T-cell (primary cell): ENCODE results near the gene FHOD3. TPM values are rescaled to one million over a fixed set of nuclear protein-coding genes. Genes with fewer than 3 reads are reported as not detected.

ENCODE experiments used
- ATAC-seq, 4 experiments: fragments of 200-7000 bp in 3 of 4; fragments of 150-1000 bp in 1 of 4; cut with Tn5 transposase; replicated peaks in 1 of 4; 1 replicate in 3 of 4; 2 replicates in 1 of 4; pipeline ENCODE4 v1.10.0; 2021; ENCODE audit warnings: moderate library complexity in 3 of 4, mild to moderate bottlenecking in 2 of 4, moderate number of reproducible peaks in 1 of 4
- CTCF ChIA-PET, 2 donors: fragments of 300-600 bp; sonication (Branson Sonifier 250); formaldehyde crosslinking; loops; one replicate each; lab custom pipeline; 2022; ENCODE audit warnings: antibody characterized with exemption in 2 of 2; lab: Charles Lee
- POLR2A ChIA-PET, 2 donors: fragments of 300-600 bp; sonication (Branson Sonifier 250); formaldehyde crosslinking; loops; one replicate each; lab custom pipeline; 2022; ENCODE audit warnings: antibody characterized with exemption in 2 of 2; lab: Charles Lee
- DNase-seq, 35 experiments: peaks; one replicate each; pipeline versions ENCODE4 v3.0.0 to v3.0.0-alpha.2; 2013 to 2023
- H3K27ac ChIP-seq: one replicate; pipeline ENCODE4 v1.5.1; 2013; ENCODE audit warnings: low read length
- H3K27me3 ChIP-seq, 2 experiments: replicated peaks in 1 of 2; 1 replicate in 1 of 2; 2 replicates in 1 of 2; pipeline versions ENCODE4 v1.6.1 to v1.7.0; 2013; ENCODE audit warnings: low read length in 1 of 2, mixed read lengths in 1 of 2; ENCODE audit not compliant: control insufficient read depth in 2 of 2, insufficient read depth in 2 of 2; ENCODE audit errors: extremely low read depth in 1 of 2
- H3K36me3 ChIP-seq, 2 donors: 1 replicate in 1 of 2; 2 replicates in 1 of 2; pipeline versions ENCODE4 v1.6.1 to v1.7.0; 2013; ENCODE audit warnings: low read length in 1 of 2; ENCODE audit not compliant: control insufficient read depth in 2 of 2, insufficient read depth in 1 of 2; ENCODE audit errors: extremely low read depth in 1 of 2
- H3K4me1 ChIP-seq, 2 experiments: 1 replicate in 1 of 2; 2 replicates in 1 of 2; pipeline versions ENCODE4 v1.6.1 to v1.7.0; 2013; ENCODE audit warnings: low read length in 2 of 2, mixed read lengths in 1 of 2; ENCODE audit not compliant: insufficient read depth in 2 of 2, control insufficient read depth in 1 of 2; ENCODE audit errors: extremely low read depth in 1 of 2
- H3K4me3 ChIP-seq, 2 donors: 1 replicate in 1 of 2; 2 replicates in 1 of 2; pipeline versions ENCODE4 v1.5.1 to v1.7.0; 2013; ENCODE audit warnings: mild to moderate bottlenecking in 2 of 2, low read length in 1 of 2, moderate library complexity in 1 of 2; ENCODE audit not compliant: control insufficient read depth in 1 of 2; ENCODE audit errors: extremely low read depth in 1 of 2
- H3K9me3 ChIP-seq: 2 replicates; pipeline ENCODE4 v1.7.0; 2013
- H3K27ac Mint-ChIP-seq, 2 donors: one replicate each; pipeline ENCODE4 v1.8.0; 2020 to 2021; ENCODE audit warnings: mild to moderate bottlenecking in 2 of 2, mixed read lengths in 2 of 2
- H3K27me3 Mint-ChIP-seq, 2 donors: one replicate each; pipeline ENCODE4 v1.8.0; 2021 to 2022; ENCODE audit warnings: mixed read lengths in 2 of 2
- H3K36me3 Mint-ChIP-seq: one replicate; pipeline ENCODE4 v1.8.0; 2021; ENCODE audit warnings: mixed read lengths
- H3K4me1 Mint-ChIP-seq, 3 donors: one replicate each; pipeline ENCODE4 v1.8.0; 2020 to 2022; ENCODE audit warnings: mixed read lengths in 3 of 3, mild to moderate bottlenecking in 1 of 3
- H3K4me3 Mint-ChIP-seq, 3 donors: one replicate each; pipeline ENCODE4 v1.8.0; 2020 to 2022; ENCODE audit warnings: mild to moderate bottlenecking in 3 of 3, mixed read lengths in 3 of 3, moderate library complexity in 3 of 3
- H3K9me3 Mint-ChIP-seq, 3 donors: one replicate each; pipeline ENCODE4 v1.8.0; 2020 to 2022; ENCODE audit warnings: mixed read lengths in 3 of 3
- WGBS: methylation state at CpG from one replicate; pipeline ENCODE4 v1.1.5; 2013; ENCODE audit warnings: missing lambda C conversion rate; ENCODE audit not compliant: insufficient coverage; 5-methylcytosine and 5-hydroxymethylcytosine counted together
- total RNA-seq, 35 experiments: library from RNA in 6 of 35; stranded (reverse) in 6 of 35; fragments of 120-200 nt in 1 of 35; gene quantifications; one replicate each; pipeline versions ENCODE4 v1.2.1 to v1.2.4 and lab custom pipeline; 2013 to 2026

The FHOD3 gene
- total RNA-seq, 5 donors from 2014 or later (not counting 1 experiment from before 2014, with no cell fraction given) = 0.06 TPM; not detected in 4

GRCh38 chr18:36613069-36613468 is 315.6 kb downstream of the FHOD3 start:
- Histone ChIP-seq H3K4me1 (no peaks in the 10 kb centered on the region), H3K9me3 (no peaks in the 10 kb centered on the region), H3K27ac (no peak overlapping the region), H3K27me3 (no peaks in the 10 kb centered on the region), H3K36me3 (no peaks in the 10 kb centered on the region), H3K4me3 (no peak overlapping the region)
- ChIA-PET POLR2A (no interaction called here), CTCF (no interaction called here)
- 94% methylated on average over 5 of the region's 6 CpGs for WGBS
- Mint-ChIP-seq H3K9me3 (peaks cover 0 to 5% (median 0%) of the 10 kb centered on the region in 3 donors), H3K27ac (no peak overlapping the region), H3K4me1 (no peaks in the 10 kb centered on the region), H3K4me3 (no peak overlapping the region), H3K27me3 (peaks cover 0 to 7% of the 10 kb centered on the region in 2 donors), H3K36me3 (no peaks in the 10 kb centered on the region)
- ATAC-seq (no peak), DNase-seq (no peak)

- no peak overlapping the region for H3K27ac Mint-ChIP-seq
- H3K36me3 Mint-ChIP-seq = no peaks in the 10 kb centered on the region
- Histone ChIP-seq H3K4me1 (no peaks in the 10 kb centered on the region), H3K27me3 (no peaks in the 10 kb centered on the region), H3K4me3 (no peak overlapping the region), H3K27ac (no peak overlapping the region), H3K36me3 (no peaks in the 10 kb centered on the region), H3K9me3 (no peaks in the 10 kb centered on the region)
- H3K27me3 Mint-ChIP-seq = peaks cover 2 to 7% of the 10 kb centered on the region in 2 donors
- WGBS = 77% methylated on average over 2 of the region's 3 CpGs
- DNase-seq = no peak
- POLR2A ChIA-PET = no interaction called here
- CTCF ChIA-PET = no interaction called here
- no peaks in the 10 kb centered on the region for H3K4me1 Mint-ChIP-seq
- no peak for ATAC-seq
- H3K9me3 Mint-ChIP-seq = peaks cover 0 to 5% (median 0%) of the 10 kb centered on the region in 3 donors
- H3K4me3 Mint-ChIP-seq = no peak overlapping the region
These were observed 316.3 kb downstream of the FHOD3 start for GRCh38 chr18:36613810-36614209.

GRCh38 chr18:36620788-36621187 is 323.3 kb downstream of the FHOD3 start:
- H3K4me1 ChIP-seq = no peaks in the 10 kb centered on the region
- peaks cover 9 to 18% of the 10 kb centered on the region in 2 donors for H3K27me3 Mint-ChIP-seq
- H3K4me3 Mint-ChIP-seq = no peak overlapping the region
- no peaks in the 10 kb centered on the region for H3K36me3 ChIP-seq
- DNase-seq (no peak), ATAC-seq (no peak)
- no peak overlapping the region for H3K27ac ChIP-seq
- POLR2A ChIA-PET = no interaction called here
- no peaks in the 10 kb centered on the region for H3K36me3 Mint-ChIP-seq
- H3K27me3 ChIP-seq = peaks cover 0 to 3% of the 10 kb centered on the region in 2 experiments
- CTCF ChIA-PET = no interaction called here
- no CpG with 5 or more reads among the region's 2 CpGs for WGBS
- H3K27ac Mint-ChIP-seq = no peak overlapping the region
- no peaks in the 10 kb centered on the region for H3K9me3 Mint-ChIP-seq
- no peaks in the 10 kb centered on the region for H3K9me3 ChIP-seq
- no peak overlapping the region for H3K4me3 ChIP-seq
- H3K4me1 Mint-ChIP-seq = no peaks in the 10 kb centered on the region

GRCh38 chr18:36622610-36623009 is 325.1 kb downstream of the FHOD3 start:
- H3K4me3 Mint-ChIP-seq = no peak overlapping the region
- Histone ChIP-seq H3K36me3 (no peaks in the 10 kb centered on the region), H3K27me3 (peaks cover 0 to 3% of the 10 kb centered on the region in 2 experiments), H3K4me3 (no peak overlapping the region), H3K4me1 (no peaks in the 10 kb centered on the region), H3K9me3 (no peaks in the 10 kb centered on the region), H3K27ac (no peak overlapping the region)
- peaks cover 9 to 18% of the 10 kb centered on the region in 2 donors for H3K27me3 Mint-ChIP-seq
- no peaks in the 10 kb centered on the region for H3K4me1 Mint-ChIP-seq
- H3K36me3 Mint-ChIP-seq = no peaks in the 10 kb centered on the region
- CTCF ChIA-PET = no interaction called here
- H3K27ac Mint-ChIP-seq = no peak overlapping the region
- POLR2A ChIA-PET = no interaction called here
- no peaks in the 10 kb centered on the region for H3K9me3 Mint-ChIP-seq
- no peak for ATAC-seq
- no peak for DNase-seq
- WGBS = 88% methylated on average over 5 of the region's 5 CpGs

- Mint-ChIP-seq H3K9me3 (no peaks in the 10 kb centered on the region), H3K4me3 (no peak overlapping the region), H3K4me1 (no peaks in the 10 kb centered on the region), H3K36me3 (no peaks in the 10 kb centered on the region), H3K27me3 (peaks cover 9 to 18% of the 10 kb centered on the region in 2 donors), H3K27ac (no peak overlapping the region)
- no peak for ATAC-seq
- Histone ChIP-seq H3K27ac (no peak overlapping the region), H3K4me3 (no peak overlapping the region), H3K36me3 (no peaks in the 10 kb centered on the region), H3K27me3 (peaks cover 0 to 3% of the 10 kb centered on the region in 2 experiments), H3K4me1 (no peaks in the 10 kb centered on the region), H3K9me3 (no peaks in the 10 kb centered on the region)
- ChIA-PET CTCF (no interaction called here), POLR2A (no interaction called here)
- DNase-seq = no peak
- WGBS = no CpG with 5 or more reads among the region's 1 CpG
These were observed 325.6 kb downstream of the FHOD3 start for GRCh38 chr18:36623091-36623490.

- no peaks in the 10 kb centered on the region for H3K36me3 ChIP-seq
- H3K27ac ChIP-seq = no peak overlapping the region
- no peak for DNase-seq
- ATAC-seq = no peak
- H3K4me3 ChIP-seq = no peak overlapping the region
- no peaks in the 10 kb centered on the region for H3K4me1 Mint-ChIP-seq
- H3K36me3 Mint-ChIP-seq = no peaks in the 10 kb centered on the region
- ChIA-PET CTCF (no interaction called here), POLR2A (interaction anchor here in 1 of 2 donors (0.5 kb wide), 1 partner anchor 51 kb away, joined by 5 read pairs; no protein-coding TSS in a partner anchor)
- no peaks in the 10 kb centered on the region for H3K4me1 ChIP-seq
- H3K27me3 Mint-ChIP-seq = peaks cover 8 to 18% of the 10 kb centered on the region in 2 donors
- H3K27me3 ChIP-seq = peaks cover 0 to 3% of the 10 kb centered on the region in 2 experiments
- no peak overlapping the region for H3K27ac Mint-ChIP-seq
- H3K9me3 ChIP-seq = no peaks in the 10 kb centered on the region
- no peaks in the 10 kb centered on the region for H3K9me3 Mint-ChIP-seq
- H3K4me3 Mint-ChIP-seq = no peak overlapping the region
- WGBS = 67% methylated on average over 2 of the region's 4 CpGs
These were observed 326.2 kb downstream of the FHOD3 start for GRCh38 chr18:36623681-36624190.
